NCI-H446 (cell line): ENCODE results near the gene RAD21L1.
"Not testable (repeated sequence)": the region's sequence is repeated elsewhere in the genome, so short reads cannot be mapped to it uniquely, and the experiment has no call there.

ENCODE experiments used
- DNase-seq, 2 experiments: peaks; one replicate each; lab custom pipeline; 2025; lab: John Stamatoyannopoulos, UW

Gene RAD21L1

GRCh38 chr20:1229541-1229940 lies 3.7 kb downstream of the RAD21L1 start:
- DNase-seq, result no peak

- no peak for DNase-seq
Observed at GRCh38 chr20:1232286-1233111, 6.7 kb downstream of the RAD21L1 start.

GRCh38 chr20:1240549-1240948 lies 14.7 kb downstream of the RAD21L1 start:
- DNase-seq, result no peak

- no peak for DNase-seq
Observed at GRCh38 chr20:1241456-1241855, 15.6 kb downstream of the RAD21L1 start.

- no peak for DNase-seq
Observed at GRCh38 chr20:1242099-1242498, 16.3 kb downstream of the RAD21L1 start.

- DNase-seq, result no peak
Observed at GRCh38 chr20:1242530-1242929, 16.7 kb downstream of the RAD21L1 start.

GRCh38 chr20:1245578-1245977 lies 19.7 kb downstream of the RAD21L1 start:
- DNase-seq, result no peak

GRCh38 chr20:1247689-1248088 lies 21.8 kb downstream of the RAD21L1 start:
- DNase-seq, result no peak

- DNase-seq, result not testable (repeated sequence)
Observed at GRCh38 chr20:1250282-1250681, 24.4 kb downstream of the RAD21L1 start.

- no peak for DNase-seq
Observed at GRCh38 chr20:1252416-1252815, 26.6 kb downstream of the RAD21L1 start.

- no peak for DNase-seq
Observed at GRCh38 chr20:1254254-1254653, 28.4 kb downstream of the RAD21L1 start.

GRCh38 chr20:1255675-1256074 lies 29.8 kb downstream of the RAD21L1 start:
- no peak for DNase-seq

GRCh38 chr20:1263853-1264252 lies 38.0 kb downstream of the RAD21L1 start:
- DNase-seq, result no peak

- no peak for DNase-seq
Observed at GRCh38 chr20:1264727-1265126, 38.9 kb downstream of the RAD21L1 start.

- DNase-seq, result no peak
Observed at GRCh38 chr20:1265226-1265915, 39.5 kb downstream of the RAD21L1 start.

GRCh38 chr20:1265916-1266166 lies 40.0 kb downstream of the RAD21L1 start:
- DNase-seq, result no peak

GRCh38 chr20:1266167-1266973 lies 40.5 kb downstream of the RAD21L1 start, which contains the start of gene SNPH:
TSS of gene SNPH (plus strand) at chr20:1266294. CDS start at chr20:1296240, 29,946 bp downstream.
- DNase-seq, result no peak

GRCh38 chr20:1267161-1267560 lies 41.3 kb downstream of the RAD21L1 start:
- DNase-seq, result no peak

- no peak for DNase-seq
Observed at GRCh38 chr20:1267809-1268374, 42.0 kb downstream of the RAD21L1 start.

- no peak for DNase-seq
Observed at GRCh38 chr20:1269235-1269634, 43.4 kb downstream of the RAD21L1 start.

- DNase-seq, result no peak
Observed at GRCh38 chr20:1269850-1270249, 44.0 kb downstream of the RAD21L1 start.

GRCh38 chr20:1272368-1273100 lies 46.7 kb downstream of the RAD21L1 start:
- DNase-seq, result peak in 1 of 2 experiments; percentile 30
